Caco-2 (cell line): ENCODE results near the gene BCDIN3D. TPM values are rescaled to one million over a fixed set of nuclear protein-coding genes. Genes with fewer than 3 reads are reported as not detected.
"Not testable (repeated sequence)": the region's sequence is repeated elsewhere in the genome, so short reads cannot be mapped to it uniquely, and the experiment has no call there.

Experiments
- BruUV-seq: library from RNA; stranded (reverse); fragments of 400-500 nt; replicated peaks from 2 replicates; lab custom pipeline; 2021; lab: Mats Ljungman, UMichigan
- CTCF ChIA-PET: fragments of 300-600 bp; sonication (Branson Sonifier 250); formaldehyde crosslinking; loops from one replicate; lab custom pipeline; 2022; ENCODE audit warnings: antibody characterized with exemption; lab: Charles Lee
- POLR2A ChIA-PET: fragments of 300-600 bp; sonication (Branson Sonifier 250); formaldehyde crosslinking; loops from one replicate; lab custom pipeline; 2022; ENCODE audit warnings: antibody characterized with exemption; lab: Charles Lee
- DNase-seq, 2 experiments: peaks; one replicate each; pipeline versions ENCODE4 v3.0.0 to v3.0.0-alpha.2; 2020 to 2022
- H3K27me3 ChIP-seq: replicated peaks from 2 replicates; pipeline ENCODE4 v1.6.0; 2011; ENCODE audit warnings: low read length; ENCODE audit not compliant: control insufficient read depth, insufficient read depth
- H3K36me3 ChIP-seq: 2 replicates; pipeline ENCODE4 v1.5.1; 2011; ENCODE audit warnings: low read length; ENCODE audit not compliant: control insufficient read depth, insufficient read depth
- H3K4me1 ChIP-seq: fragments of 250-450 bp; sonication (Bioruptor Pico); 2 replicates; pipeline ENCODE4 v1.5.1; 2020; ENCODE audit warnings: mild to moderate bottlenecking
- H3K4me3 ChIP-seq: 2 replicates; pipeline ENCODE4 v1.5.1; 2011; ENCODE audit warnings: low read depth, mild to moderate bottlenecking, control low read depth, low read length
- H3K9me3 ChIP-seq: fragments of 250-450 bp; sonication (Bioruptor Pico); 2 replicates; pipeline ENCODE4 v1.5.1; 2020; ENCODE audit warnings: mild to moderate bottlenecking, moderate library complexity
- H3K27ac Mint-ChIP-seq: one replicate; pipeline ENCODE4 v1.8.0; 2022; ENCODE audit warnings: mixed read lengths; ENCODE audit not compliant: unreplicated experiment
- H3K27me3 Mint-ChIP-seq: one replicate; pipeline ENCODE4 v1.8.0; 2022; ENCODE audit warnings: mixed read lengths; ENCODE audit not compliant: insufficient read depth, unreplicated experiment
- H3K36me3 Mint-ChIP-seq: one replicate; pipeline ENCODE4 v1.8.0; 2022; ENCODE audit warnings: mild to moderate bottlenecking, mixed read lengths; ENCODE audit not compliant: insufficient read depth, unreplicated experiment
- H3K4me1 Mint-ChIP-seq: one replicate; pipeline ENCODE4 v1.8.0; 2022; ENCODE audit warnings: low read depth, mixed read lengths; ENCODE audit not compliant: unreplicated experiment
- H3K4me3 Mint-ChIP-seq: one replicate; pipeline ENCODE4 v1.8.0; 2022; ENCODE audit warnings: mild to moderate bottlenecking, moderate library complexity, mixed read lengths; ENCODE audit not compliant: unreplicated experiment
- H3K9me3 Mint-ChIP-seq: one replicate; pipeline ENCODE4 v1.8.0; 2022; ENCODE audit warnings: mixed read lengths; ENCODE audit not compliant: unreplicated experiment
- intact Hi-C: fragments of 100-400 bp; cut with micrococcal nuclease; formaldehyde crosslinking; loops from one replicate; pipeline ENCODE4 v1.10.0; 2022; ENCODE audit not compliant: unreplicated experiment
- total RNA-seq: library from RNA; stranded (reverse); gene quantifications from 2 replicates; pipeline ENCODE4 v1.2.3, GENCODE V29; 2022
- TF ChIP-seq, protein P1 (sequence below), 2 experiments: fragments of 200-600 bp in 1 of 2; IDR thresholded peaks; 1 replicate in 1 of 2; 2 replicates in 1 of 2; pipeline versions ENCODE4 v1.5.1 to v1.8.0; 2011 to 2022; ENCODE audit warnings: antibody characterized with exemption in 1 of 2, control low read depth in 1 of 2, inconsistent platforms in 1 of 2, low read depth in 1 of 2, low read length in 1 of 2, mild to moderate bottlenecking in 1 of 2, moderate library complexity in 1 of 2; ENCODE audit not compliant: insufficient read depth in 1 of 2, severe bottlenecking in 1 of 2, unreplicated experiment in 1 of 2

The BCDIN3D gene
- total RNA-seq, 1 experiment from 2014 or later: 6.6 TPM

DNA sequence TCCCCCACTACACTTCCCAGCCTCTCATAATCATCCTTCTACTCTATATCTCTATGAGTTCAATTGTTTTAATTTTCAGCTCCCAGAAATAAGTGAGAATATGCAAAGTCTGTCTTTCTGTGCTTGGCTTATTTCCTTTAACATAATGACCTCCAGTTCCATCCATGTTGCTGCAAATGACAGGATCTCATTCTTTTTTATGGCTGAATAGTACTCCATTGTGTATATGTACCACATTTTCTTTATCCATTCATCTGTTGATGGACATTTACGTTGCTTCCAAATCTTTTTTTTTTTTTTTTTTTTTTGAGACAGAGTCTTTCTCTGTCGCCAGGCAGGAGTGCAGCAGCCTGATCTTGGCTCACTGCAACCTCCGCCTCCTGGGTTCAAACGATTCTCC lies 13.0 kb upstream of the BCDIN3D start:
- CTCF ChIA-PET: interaction anchor here (0.9 kb wide), 1 partner anchor 13 kb away, joined by 4 read pairs; the partner anchor contains the start of gene BCDIN3D
- H3K27me3 Mint-ChIP-seq: peaks cover 15% of the 10 kb centered on the region

DNA sequence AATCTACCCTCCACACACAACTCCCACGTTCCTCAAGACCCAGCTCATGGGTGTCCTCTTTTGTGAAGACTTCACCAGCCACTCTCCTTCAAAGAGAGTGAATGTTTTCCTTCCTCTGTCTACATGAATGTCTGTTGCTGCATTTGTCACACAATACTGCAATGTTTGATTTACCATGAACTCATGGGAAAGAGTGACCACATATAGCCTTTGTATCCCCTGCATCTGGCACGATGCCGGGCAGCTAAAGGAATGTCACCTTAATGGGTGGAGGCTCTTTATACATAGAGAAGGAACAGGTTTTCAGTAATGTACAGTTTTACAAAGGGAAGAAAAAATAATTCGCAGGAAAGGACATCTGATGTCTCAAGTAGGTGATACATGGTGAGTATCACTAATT lies 12.1 kb upstream of the BCDIN3D start:
- H3K27me3 Mint-ChIP-seq: peaks cover 18% of the 10 kb centered on the region
- Histone ChIP-seq H3K27me3 (no peaks in the 10 kb centered on the region), H3K4me1 (no peaks in the 10 kb centered on the region), H3K4me3 (no peak overlapping the region), H3K36me3 (no peaks in the 10 kb centered on the region), H3K9me3 (no peaks in the 10 kb centered on the region; the same call in 1 of the 2 replicates)
- ChIA-PET CTCF (interaction anchor here (0.9 kb wide), 1 partner anchor 12 kb away, joined by 4 read pairs; the partner anchor contains the start of gene BCDIN3D), POLR2A (no interaction called here)
- no peak overlapping the region for H3K4me3 Mint-ChIP-seq
- peaks cover 8% of the 10 kb centered on the region for H3K9me3 Mint-ChIP-seq
- no TSS peak for BruUV-seq
- no peaks in the 10 kb centered on the region for H3K36me3 Mint-ChIP-seq
- TF ChIP-seq, protein P1, sequence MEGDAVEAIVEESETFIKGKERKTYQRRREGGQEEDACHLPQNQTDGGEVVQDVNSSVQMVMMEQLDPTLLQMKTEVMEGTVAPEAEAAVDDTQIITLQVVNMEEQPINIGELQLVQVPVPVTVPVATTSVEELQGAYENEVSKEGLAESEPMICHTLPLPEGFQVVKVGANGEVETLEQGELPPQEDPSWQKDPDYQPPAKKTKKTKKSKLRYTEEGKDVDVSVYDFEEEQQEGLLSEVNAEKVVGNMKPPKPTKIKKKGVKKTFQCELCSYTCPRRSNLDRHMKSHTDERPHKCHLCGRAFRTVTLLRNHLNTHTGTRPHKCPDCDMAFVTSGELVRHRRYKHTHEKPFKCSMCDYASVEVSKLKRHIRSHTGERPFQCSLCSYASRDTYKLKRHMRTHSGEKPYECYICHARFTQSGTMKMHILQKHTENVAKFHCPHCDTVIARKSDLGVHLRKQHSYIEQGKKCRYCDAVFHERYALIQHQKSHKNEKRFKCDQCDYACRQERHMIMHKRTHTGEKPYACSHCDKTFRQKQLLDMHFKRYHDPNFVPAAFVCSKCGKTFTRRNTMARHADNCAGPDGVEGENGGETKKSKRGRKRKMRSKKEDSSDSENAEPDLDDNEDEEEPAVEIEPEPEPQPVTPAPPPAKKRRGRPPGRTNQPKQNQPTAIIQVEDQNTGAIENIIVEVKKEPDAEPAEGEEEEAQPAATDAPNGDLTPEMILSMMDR (IDR thresholded peaks at IDR 0.05; ENCODE audit: insufficient read depth in 1 of 2, low read depth in 1 of 2, low read length in 1 of 2, severe bottlenecking in 1 of 2, unreplicated experiment in 1 of 2): no peak
- H3K27ac Mint-ChIP-seq: no peak overlapping the region
- intact Hi-C loops: no loop called here
- no peak for DNase-seq
- H3K4me1 Mint-ChIP-seq: no peaks in the 10 kb centered on the region

More for the DNA sequence above, 13.0 kb upstream of the BCDIN3D start:
- H3K4me1 ChIP-seq, H3K9me3 ChIP-seq, H3K4me1 Mint-ChIP-seq, H3K4me3 Mint-ChIP-seq, H3K4me3 ChIP-seq, DNase-seq, H3K36me3 ChIP-seq, H3K36me3 Mint-ChIP-seq, BruUV-seq, H3K27ac Mint-ChIP-seq, H3K27me3 ChIP-seq, intact Hi-C loops: not testable (repeated sequence)
- POLR2A ChIA-PET: interaction anchor here (0.5 kb wide), 1 partner anchor 109 kb away, joined by 3 read pairs; no protein-coding TSS in a partner anchor
- peaks cover 11% of the 10 kb centered on the region for H3K9me3 Mint-ChIP-seq

DNA sequence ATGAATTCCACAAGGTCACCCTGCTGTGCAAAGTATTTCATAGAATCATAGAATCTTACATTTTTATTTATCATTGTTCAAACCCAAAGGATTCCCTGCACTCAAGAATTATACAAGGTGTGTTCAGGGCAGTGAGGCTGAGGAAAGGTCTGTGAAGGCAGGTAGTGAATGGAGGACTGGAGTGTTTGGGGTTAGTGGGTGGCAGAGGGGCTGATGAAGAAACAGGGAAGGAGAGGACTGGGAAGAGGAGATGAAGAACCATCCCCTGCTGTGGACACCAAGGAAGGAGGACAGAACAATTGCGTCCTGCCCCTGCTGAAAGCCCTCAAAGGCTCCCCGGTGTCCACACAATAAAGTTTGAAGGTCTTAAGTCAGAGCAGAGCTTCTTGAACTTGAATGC lies 10.8 kb upstream of the BCDIN3D start:
- no peaks in the 10 kb centered on the region for H3K36me3 Mint-ChIP-seq
- ChIA-PET CTCF (interaction anchor here (0.6 kb wide), 1 partner anchor 10 kb away, joined by 3 read pairs; no protein-coding TSS in a partner anchor), POLR2A (no interaction called here)
- H3K4me1 ChIP-seq: no peaks in the 10 kb centered on the region
- H3K4me3 ChIP-seq: no peak overlapping the region
- intact Hi-C loops: no loop called here
- no peaks in the 10 kb centered on the region for H3K27me3 ChIP-seq
- H3K4me3 Mint-ChIP-seq: no peak overlapping the region
- H3K4me1 Mint-ChIP-seq: no peaks in the 10 kb centered on the region
- no TSS peak for BruUV-seq
- TF ChIP-seq, protein P1 (IDR thresholded peaks at IDR 0.05; ENCODE audit: insufficient read depth in 1 of 2, low read depth in 1 of 2, low read length in 1 of 2, severe bottlenecking in 1 of 2, unreplicated experiment in 1 of 2): no peak
- H3K36me3 ChIP-seq: no peaks in the 10 kb centered on the region
- no peaks in the 10 kb centered on the region; the same call in 1 of the 2 replicates for H3K9me3 ChIP-seq
- peaks cover 24% of the 10 kb centered on the region for H3K27me3 Mint-ChIP-seq
- no peaks in the 10 kb centered on the region for H3K9me3 Mint-ChIP-seq
- no peak overlapping the region for H3K27ac Mint-ChIP-seq
- no peak for DNase-seq
